Measurements from ENCODE around the gene KLHL40. TPM values are rescaled to one million over a fixed set of nuclear protein-coding genes. Genes with fewer than 3 reads are reported as not detected.

Gene KLHL40
- total and polyA plus RNA-seq, 9 of the 15 experiments (the other 6 are each of a cell fraction or from before 2014, with no cell fraction given): not detected

- intact Hi-C loops (cut with micrococcal nuclease): no loop called here
These were observed 26.4 kb downstream of the KLHL40 start for GRCh38 chr3:42711491-42712343.

More at GRCh38 chr3:42711491-42712343, 26.4 kb downstream of the KLHL40 start:
- Histone ChIP-seq H3K27me3 (ENCODE audit: control insufficient read depth in 2 of 2, insufficient read depth in 2 of 2, low read length in 2 of 2) (peaks cover 37 to 70% of the 10 kb centered on the region in 2 experiments), H4K20me1 (replicated peaks; ENCODE audit: control insufficient read depth, insufficient read depth, low read length) (peaks cover 4% of the 10 kb centered on the region; the same call in 1 of the 2 replicates), H3K4me1 (replicated peaks in 1 of 2; ENCODE audit: control insufficient read depth in 2 of 2, insufficient read depth in 2 of 2, low read length in 2 of 2) (no peaks in the 10 kb centered on the region), H3K36me3 (ENCODE audit: control insufficient read depth, insufficient read depth, low read length) (no peaks in the 10 kb centered on the region), H3K9me1 (ENCODE audit: control insufficient read depth, insufficient read depth, low read length) (no peaks in the 10 kb centered on the region), H3K4me2 (ENCODE audit: insufficient read depth, low read length) (no peak overlapping the region), H3K79me2 (ENCODE audit: control insufficient read depth, insufficient read depth, low read length) (no peaks in the 10 kb centered on the region), H3K4me3 (no peak overlapping the region), H3K9me3 (replicated peaks; ENCODE audit: control insufficient read depth, insufficient read depth, low read depth, low read length) (no peaks in the 10 kb centered on the region), H2AFZ (ENCODE audit: low read depth, low read length) (no peak overlapping the region), H3K9ac (ENCODE audit: insufficient read depth in 1 of 2, low read depth in 2 of 2, low read length in 2 of 2) (no peak overlapping the region), H3K27ac (ENCODE audit: extremely low read depth, low read depth, low read length) (no peak overlapping the region)
- BruUV-seq (replicated peaks): no TSS peak
- CTCF ChIA-PET (ENCODE audit: low intra/inter-chr PET ratio): no interaction called here
- DNase-seq (ENCODE audit: extremely low read depth in 1 of 4, low spot score in 3 of 4) (no peak), ATAC-seq (peak; percentile 63), FAIRE-seq (no peak)
- under 1% methylated on average over 6 of the region's 6 CpGs for whole genome bisulfite sequencing (ENCODE audit: insufficient coverage, low coverage, missing lambda C conversion rate)
- in situ Hi-C loops (cut with MboI): no loop called here
- TF ChIP-seq NBN (IDR thresholded peaks at IDR 0.05; ENCODE audit: low read depth) (no peak), EWSR1 (IDR thresholded peaks at IDR 0.05; ENCODE audit: borderline replicate concordance, low read depth, partially characterized antibody) (no peak), KDM2B (CRISPR knock-in tag; IDR thresholded peaks at IDR 0.05) (no peak), CTCF (IDR thresholded peaks at IDR 0.05 in 2 of 3, conservative IDR thresholded peaks at IDR 0.05 in 1 of 3; ENCODE audit: insufficient read depth in 2 of 3, low read depth in 1 of 3, low read length in 3 of 3) (peak in 1 of 3 experiments; percentile 42; a peak in 2 of 6 replicates), LCOR (CRISPR knock-in tag; IDR thresholded peaks at IDR 0.05) (no peak), SREBF1 (IDR thresholded peaks at IDR 0.05; ENCODE audit: borderline replicate concordance, low read depth, low read length) (no peak), MEIS2 (IDR thresholded peaks at IDR 0.05; ENCODE audit: partially characterized antibody) (no peak), ZNF764 (CRISPR knock-in tag; IDR thresholded peaks at IDR 0.05; ENCODE audit: low read depth) (no peak)
- TF ChIP-seq, protein P1, sequence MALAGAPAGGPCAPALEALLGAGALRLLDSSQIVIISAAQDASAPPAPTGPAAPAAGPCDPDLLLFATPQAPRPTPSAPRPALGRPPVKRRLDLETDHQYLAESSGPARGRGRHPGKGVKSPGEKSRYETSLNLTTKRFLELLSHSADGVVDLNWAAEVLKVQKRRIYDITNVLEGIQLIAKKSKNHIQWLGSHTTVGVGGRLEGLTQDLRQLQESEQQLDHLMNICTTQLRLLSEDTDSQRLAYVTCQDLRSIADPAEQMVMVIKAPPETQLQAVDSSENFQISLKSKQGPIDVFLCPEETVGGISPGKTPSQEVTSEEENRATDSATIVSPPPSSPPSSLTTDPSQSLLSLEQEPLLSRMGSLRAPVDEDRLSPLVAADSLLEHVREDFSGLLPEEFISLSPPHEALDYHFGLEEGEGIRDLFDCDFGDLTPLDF (CRISPR knock-in tag; IDR thresholded peaks at IDR 0.05): no peak
- POLR2A ChIA-PET: interaction anchor here (0.6 to 2.1 kb wide), 6 partner anchors 8 to 376 kb away, joined by 3 to 4 read pairs (median 4); partner anchors contain the start of gene HHATL
